Cardiac fibroblast (primary cell): ENCODE measurements around the gene ACOX3.

Experiments used
- DNase-seq, 2 donors: peaks; one replicate each; pipeline versions ENCODE4 v3.0.0 to v3.0.0-alpha.2; 2010; ENCODE audit warnings: low read depth in 2 of 2
- H3K4me3 ChIP-seq, 2 donors: replicated peaks in 1 of 2; 1 replicate in 1 of 2; 2 replicates in 1 of 2; pipeline ENCODE4 v1.5.1; 2011; ENCODE audit warnings: low read depth in 2 of 2, low read length in 2 of 2, mild to moderate bottlenecking in 2 of 2, moderate library complexity in 1 of 2
- CTCF ChIP-seq: IDR thresholded peaks from one replicate; pipeline ENCODE4 v1.5.1; 2011; ENCODE audit warnings: low read depth, mild to moderate bottlenecking, low read length, inconsistent platforms

ACOX3 gene

GRCh38 chr4:8329560-8329858, 111.0 kb downstream of the ACOX3 start:
- H3K4me3 ChIP-seq = no peak overlapping the region
- no peak for TF ChIP-seq CTCF
- DNase-seq = no peak

GRCh38 chr4:8328866-8329559, 111.5 kb downstream of the ACOX3 start:
- DNase-seq = no peak
- no peak for TF ChIP-seq CTCF
- H3K4me3 ChIP-seq = no peak overlapping the region

DNA sequence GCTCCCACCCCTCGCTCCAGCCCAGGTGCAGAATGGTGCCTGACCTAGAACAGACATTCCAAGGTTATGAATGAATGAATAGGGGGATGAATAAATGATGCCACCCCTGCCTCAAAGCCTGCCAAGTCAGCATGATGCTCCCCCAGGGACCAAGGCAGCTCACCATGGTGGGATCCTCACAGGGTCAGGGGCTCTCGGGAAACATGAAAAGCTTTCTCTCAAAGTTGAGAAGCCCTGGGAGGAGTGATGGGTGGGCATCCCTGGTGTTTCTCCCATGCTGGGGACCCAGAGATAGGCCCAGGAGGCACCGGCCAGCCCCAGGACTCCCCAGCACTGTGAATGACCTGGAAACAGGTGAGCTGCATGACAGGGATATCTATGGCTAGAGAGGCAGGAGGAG, 112.1 kb downstream of the ACOX3 start:
- no peak for TF ChIP-seq CTCF
- DNase-seq = no peak
- H3K4me3 ChIP-seq = no peak overlapping the region

DNA sequence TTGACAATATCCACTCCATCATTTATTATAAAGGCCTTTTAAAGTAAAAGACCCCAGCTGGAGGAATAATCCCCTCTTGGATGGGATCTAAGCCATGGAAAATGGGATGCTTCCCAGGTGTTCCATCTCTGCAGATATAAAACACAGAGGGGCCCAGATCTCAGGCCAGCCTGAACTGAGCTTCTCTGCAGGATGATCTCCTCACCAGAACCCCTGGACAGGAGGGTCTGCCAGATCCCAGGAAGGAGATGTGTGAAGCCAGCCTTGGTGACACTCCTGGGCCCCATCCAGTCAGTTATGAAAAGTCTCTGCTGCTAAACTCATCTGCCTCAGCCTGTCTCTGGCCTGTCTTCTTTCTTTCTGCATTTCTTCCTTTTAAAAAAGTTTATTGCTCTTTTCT, 114.3 kb downstream of the ACOX3 start:
- TF ChIP-seq CTCF = no peak
- no peak overlapping the region for H3K4me3 ChIP-seq
- DNase-seq = no peak

DNA sequence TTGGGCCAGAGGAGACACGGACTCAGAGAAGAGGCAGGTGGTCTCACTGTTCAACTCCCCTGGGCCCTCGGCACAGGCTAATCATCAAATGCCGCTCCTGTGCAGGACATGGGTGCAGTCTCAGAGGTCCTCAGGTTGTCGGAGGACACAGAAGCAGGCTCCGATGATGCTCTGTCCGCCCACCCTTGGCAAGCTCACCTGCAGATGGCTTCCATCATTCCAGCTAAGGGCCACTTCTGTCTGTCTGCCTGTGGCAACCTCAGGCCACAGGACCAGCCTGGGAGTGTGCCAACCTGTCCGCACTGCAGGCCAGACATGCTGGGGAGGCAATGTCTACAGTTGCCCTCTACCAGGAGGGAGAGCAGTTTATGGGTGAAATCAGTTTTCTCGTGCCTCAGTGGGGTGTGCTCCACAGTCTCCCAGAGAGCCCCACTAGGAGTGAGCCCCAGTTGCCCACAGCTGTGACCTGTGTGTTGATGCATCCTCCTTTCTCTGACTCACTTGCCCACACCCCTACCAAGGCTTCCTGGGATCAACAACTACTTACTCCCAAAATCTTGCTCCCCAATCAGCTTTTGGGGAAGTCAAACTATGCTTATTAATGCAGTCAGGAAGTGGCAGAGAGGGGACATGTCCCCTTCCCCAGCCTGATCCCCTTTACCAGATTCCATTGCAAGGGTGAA, 115.1 kb downstream of the ACOX3 start:
- no peak overlapping the region for H3K4me3 ChIP-seq
- no peak for TF ChIP-seq CTCF
- no peak for DNase-seq

DNA sequence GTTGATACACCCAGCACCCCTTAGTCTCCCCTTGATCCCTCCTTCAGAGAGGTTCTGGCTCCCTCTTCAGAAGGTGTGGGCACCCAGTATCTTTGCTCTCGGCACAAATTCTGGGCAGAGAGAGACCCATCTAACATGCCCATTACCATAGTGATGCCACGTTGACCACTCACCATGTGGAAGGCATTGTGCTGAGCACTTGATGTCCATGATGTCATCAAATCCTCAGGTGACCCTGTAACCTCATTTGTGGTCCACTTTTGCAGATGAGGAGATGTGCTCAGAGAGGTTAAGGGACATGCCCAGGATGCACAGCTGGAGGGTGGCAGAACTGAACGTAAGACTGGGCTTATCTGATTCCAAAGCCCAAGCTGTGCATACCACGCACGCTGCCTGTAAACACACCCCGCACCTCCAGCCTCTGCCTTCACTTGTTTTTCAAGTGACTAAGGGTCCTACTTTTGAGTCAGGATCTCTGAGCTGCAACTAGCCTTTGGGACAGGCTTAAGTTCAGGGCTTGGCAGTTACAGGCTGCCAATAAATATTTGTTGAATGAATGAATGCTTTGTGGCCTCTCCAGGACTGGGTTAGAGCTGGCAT, 115.8 kb downstream of the ACOX3 start:
- no peak for TF ChIP-seq CTCF
- H3K4me3 ChIP-seq = no peak overlapping the region
- DNase-seq = peak in 1 of 2 donors; percentile 35
